Smooth muscle cell of bladder (primary cell): ENCODE measurements around the gene APBA1. TPM values are rescaled to one million over a fixed set of nuclear protein-coding genes. Genes with fewer than 3 reads are reported as not detected.

Source experiments
- total RNA-seq: library from RNA; depleted of rRNA; stranded (reverse); fragments of >200 nt; gene quantifications from 2 replicates; pipeline ENCODE4 v1.2.3, GENCODE V29; 2014

APBA1 gene
- 3.6 and 7.1 TPM in 2 replicates for total RNA-seq

GRCh38 chr9:69671879-69672595, at the start of gene APBA1:
TSS of gene APBA1 (minus strand) at chr9:69672371.

Other genes starting within 250 kb of the APBA1 start
- 63.8 and 69.8 TPM in 2 replicates for gene PTAR1, start 87.6 kb upstream of the APBA1 start, total RNA-seq
- gene CFAP95, start 148.4 kb upstream of the APBA1 start, total RNA-seq: not detected in 2 replicates